ENCODE results near the gene CDH13. TPM values are rescaled to one million over a fixed set of nuclear protein-coding genes. Genes with fewer than 3 reads are reported as not detected.

Gene CDH13
- total RNA-seq (10 to 100 TPM in 2 of 9 donors, 1 to 10 TPM in 6, under 1 TPM in 1; 0.86 to 30.6 (median 2.7) TPM), polyA plus RNA-seq (1 to 10 TPM in 2 of 3 donors, under 1 TPM in 1; 0.97 to 3.3 (median 1.6) TPM)
- long read RNA-seq, donor 1 = 0 reads
- long read RNA-seq, donor 2 = 0 reads
- long read RNA-seq, donor 3 = 0 reads
- long read RNA-seq, donor 4, partial matches to known transcripts = 1 of 1 reads
- long read RNA-seq, donor 4, other reads (novel, unspliced or antisense) = 0 of 1 reads
- long read RNA-seq, donor 5 = 0 reads
- long read RNA-seq, donor 6, partial matches to known transcripts = 2 of 2 reads
- long read RNA-seq, donor 6, other reads (novel, unspliced or antisense) = 0 of 2 reads
- long read RNA-seq, donor 7 = 0 reads
- long read RNA-seq, donor 8 = 0 reads
- long read RNA-seq, donor 9 = 0 reads
- long read RNA-seq, donor 10 = 0 reads

- Histone ChIP-seq H3K4me1 (replicated peaks in 1 of 2) (no peaks in the 10 kb centered on the region), H3K9me3 (replicated peaks in 1 of 3) (no peaks in the 10 kb centered on the region), H3K36me3 (replicated peaks in 1 of 2) (no peaks in the 10 kb centered on the region), H3K27ac (no peak within 1 kb of the TSS), H3K27me3 (peaks cover 34% of the 10 kb centered on the region), H3K4me3 (peak within 1 kb of the TSS in 1 of 4 donors; percentile 46)
- 0 to 2% (median 1%) methylated on average over 4 to 39 of the region's 39 CpGs for WGBS, 4 donors
- TF ChIP-seq CTCF (IDR thresholded peaks at IDR 0.05) (no peak), POLR2A (IDR thresholded peaks at IDR 0.05) (no peak)
- no peak for DNase-seq
- intact Hi-C loops (cut with DNase I) = no loop called here
These were observed at the start of gene CDH13 for GRCh38 chr16:82626791-82627261. Gene CDH13 (plus strand): TSS chr16:82626969.

GRCh38 chr16:82580298-82580890 lies 46.4 kb upstream of the CDH13 start:
- TF ChIP-seq CTCF (IDR thresholded peaks at IDR 0.05) = peak in 1 of 6 experiments; percentile 10
- TF ChIP-seq POLR2A (IDR thresholded peaks at IDR 0.05) = no peak
- intact Hi-C loops (cut with DNase I) = no loop called here

GRCh38 chr16:82582975-82583374 lies 43.8 kb upstream of the CDH13 start:
- no peak for TF ChIP-seq POLR2A (IDR thresholded peaks at IDR 0.05)
- TF ChIP-seq CTCF (IDR thresholded peaks at IDR 0.05) = no peak
- intact Hi-C loops (cut with DNase I) = no loop called here
- WGBS, 4 donors = 29 to 64% (median 56%) methylated on average over 6 of the region's 6 CpGs
- H3K36me3 ChIP-seq (replicated peaks in 1 of 2) = no peaks in the 10 kb centered on the region
- no peaks in the 10 kb centered on the region for H3K27me3 ChIP-seq
- H3K9me3 ChIP-seq (replicated peaks in 1 of 3) = no peaks in the 10 kb centered on the region
- no peak for DNase-seq
- H3K4me3 ChIP-seq = no peak overlapping the region
- no peaks in the 10 kb centered on the region for H3K4me1 ChIP-seq (replicated peaks in 1 of 2)
- no peak overlapping the region for H3K27ac ChIP-seq

More at GRCh38 chr16:82580298-82580890, 46.4 kb upstream of the CDH13 start:
- Histone ChIP-seq H3K4me3 (no peak overlapping the region), H3K36me3 (replicated peaks in 1 of 2) (no peaks in the 10 kb centered on the region), H3K9me3 (replicated peaks in 1 of 3) (no peaks in the 10 kb centered on the region), H3K4me1 (replicated peaks in 1 of 2) (no peaks in the 10 kb centered on the region), H3K27me3 (no peaks in the 10 kb centered on the region), H3K27ac (no peak overlapping the region)
- 29 to 38% (median 36%) methylated on average over 7 of the region's 7 CpGs for WGBS, 4 donors
- peak in 2 of 7 donors; percentile 2 to 61 for DNase-seq

- DNase-seq = no peak
- intact Hi-C loops (cut with DNase I) = no loop called here
- Histone ChIP-seq H3K9me3 (replicated peaks in 1 of 3) (no peaks in the 10 kb centered on the region), H3K36me3 (replicated peaks in 1 of 2) (no peaks in the 10 kb centered on the region), H3K4me1 (replicated peaks in 1 of 2) (no peaks in the 10 kb centered on the region), H3K4me3 (no peak overlapping the region), H3K27me3 (no peaks in the 10 kb centered on the region), H3K27ac (no peak overlapping the region)
- 58 to 73% (median 69%) methylated on average over 3 of the region's 3 CpGs for WGBS, 4 donors
- TF ChIP-seq CTCF (IDR thresholded peaks at IDR 0.05) (no peak), POLR2A (IDR thresholded peaks at IDR 0.05) (no peak)
These were observed 43.3 kb upstream of the CDH13 start for GRCh38 chr16:82583422-82583821.

Measured in adrenal gland (tissue), 19 donors.